ENCODE data around the gene GGA1. TPM values are rescaled to one million over a fixed set of nuclear protein-coding genes. Genes with fewer than 3 reads are reported as not detected.

GGA1 gene
- total and polyA plus RNA-seq, 3 experiments from 2014 or later, result 34.9 to 74.3 (median 69.1) TPM

DNA sequence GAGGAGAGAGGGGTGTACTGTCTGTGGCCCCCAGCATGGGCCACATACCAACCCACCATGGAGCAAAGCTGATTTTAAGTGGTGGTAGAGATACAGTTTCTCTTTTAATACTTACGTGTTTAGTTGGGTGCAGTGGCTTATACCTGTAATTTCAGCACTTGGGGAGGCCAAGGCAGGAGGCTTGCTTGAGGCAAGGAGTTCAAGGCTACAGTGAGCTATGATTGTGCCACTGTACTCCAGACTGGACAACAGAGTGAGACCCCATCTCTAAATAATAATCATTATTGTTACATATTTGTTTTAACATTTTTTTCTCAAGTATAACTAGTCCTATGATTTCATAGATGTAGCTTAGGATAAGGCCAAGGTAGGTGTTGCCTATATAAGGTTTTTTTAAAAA lies 8.8 kb downstream of the GGA1 start:
- H3K27ac ChIP-seq (ENCODE audit: low read depth, low read length), result no peak overlapping the region
- peaks cover 19% of the 10 kb centered on the region for H3K36me3 ChIP-seq (ENCODE audit: insufficient read depth, low read length)
- H3K27ac Mint-ChIP-seq, result peak overlapping the region in 2 of 8 donors; percentile 33 to 36
- H3K9me3 ChIP-seq (ENCODE audit: low read length), result no peaks in the 10 kb centered on the region
- peaks cover 0 to 3% (median 0%) of the 10 kb centered on the region in 3 donors for H3K4me1 Mint-ChIP-seq
- ChIA-PET POLR2A (interaction anchor here (1.7 kb wide), 1 partner anchor 9 kb away, joined by 4 read pairs; no protein-coding TSS in a partner anchor), CTCF (interaction anchor here (1.3 to 4.9 kb wide), 4 partner anchors 9 to 64 kb away, joined by 4 to 28 read pairs (median 11); partner anchors contain the start of gene GGA1)
- H3K9me3 Mint-ChIP-seq, result no peaks in the 10 kb centered on the region
- H3K4me1 ChIP-seq (ENCODE audit: insufficient read depth, low read length), result no peaks in the 10 kb centered on the region
- no peak overlapping the region for H3K4me3 ChIP-seq (ENCODE audit: low read length)
- no peaks in the 10 kb centered on the region for H3K27me3 Mint-ChIP-seq
- H3K4me3 Mint-ChIP-seq, result no peak overlapping the region
- H3K27me3 ChIP-seq (ENCODE audit: insufficient read depth, low read length, poor library complexity, severe bottlenecking), result no peaks in the 10 kb centered on the region
- no peak for DNase-seq
- H3K36me3 Mint-ChIP-seq, result peaks cover 0 to 66% (median 0%) of the 10 kb centered on the region in 3 donors

DNA sequence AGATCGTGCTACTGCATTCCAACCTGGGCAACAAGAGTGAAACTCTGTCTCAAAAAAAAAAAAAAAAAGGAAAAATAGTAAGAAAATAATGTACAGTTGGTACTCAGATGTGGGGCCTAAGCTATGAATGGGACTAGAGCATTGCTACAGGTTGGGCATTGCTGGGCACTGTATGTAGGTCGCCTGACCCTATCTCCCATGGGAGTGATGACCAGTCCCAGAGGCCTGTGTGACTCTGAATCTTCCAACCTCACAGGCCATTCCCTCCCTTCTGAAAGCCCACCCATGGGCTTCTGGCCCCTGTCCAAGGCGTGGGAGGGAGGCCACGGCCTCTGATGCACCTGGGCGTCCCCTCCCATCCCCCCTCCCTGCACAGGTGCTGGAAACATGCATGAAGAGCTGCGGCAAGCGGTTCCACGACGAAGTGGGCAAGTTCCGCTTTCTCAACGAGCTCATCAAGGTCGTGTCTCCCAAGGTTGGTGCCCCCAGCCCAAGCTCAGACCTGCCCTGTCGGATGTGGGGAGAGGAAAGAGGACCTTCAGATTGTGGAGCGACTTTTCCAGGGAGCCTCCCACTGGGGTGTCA lies 9.5 kb downstream of the GGA1 start:
- no peak overlapping the region for H3K27ac ChIP-seq (ENCODE audit: low read depth, low read length)
- H3K9me3 ChIP-seq (ENCODE audit: low read length), result no peaks in the 10 kb centered on the region
- Mint-ChIP-seq H3K9me3 (no peaks in the 10 kb centered on the region), H3K36me3 (peaks cover 0 to 68% (median 0%) of the 10 kb centered on the region in 3 donors), H3K4me3 (no peak overlapping the region), H3K27me3 (no peaks in the 10 kb centered on the region), H3K4me1 (peaks cover 0 to 3% (median 1%) of the 10 kb centered on the region in 3 donors), H3K27ac (no peak overlapping the region)
- ChIA-PET CTCF (interaction anchor here (1.3 to 4.9 kb wide), 4 partner anchors 9 to 63 kb away, joined by 4 to 28 read pairs (median 11); partner anchors contain the start of gene GGA1), POLR2A (no interaction called here)
- no peaks in the 10 kb centered on the region for H3K27me3 ChIP-seq (ENCODE audit: insufficient read depth, low read length, poor library complexity, severe bottlenecking)
- peaks cover 2% of the 10 kb centered on the region for H3K4me1 ChIP-seq (ENCODE audit: insufficient read depth, low read length)
- no peak for DNase-seq
- H3K36me3 ChIP-seq (ENCODE audit: insufficient read depth, low read length), result peaks cover 19% of the 10 kb centered on the region
- H3K4me3 ChIP-seq (ENCODE audit: low read length), result no peak overlapping the region

DNA sequence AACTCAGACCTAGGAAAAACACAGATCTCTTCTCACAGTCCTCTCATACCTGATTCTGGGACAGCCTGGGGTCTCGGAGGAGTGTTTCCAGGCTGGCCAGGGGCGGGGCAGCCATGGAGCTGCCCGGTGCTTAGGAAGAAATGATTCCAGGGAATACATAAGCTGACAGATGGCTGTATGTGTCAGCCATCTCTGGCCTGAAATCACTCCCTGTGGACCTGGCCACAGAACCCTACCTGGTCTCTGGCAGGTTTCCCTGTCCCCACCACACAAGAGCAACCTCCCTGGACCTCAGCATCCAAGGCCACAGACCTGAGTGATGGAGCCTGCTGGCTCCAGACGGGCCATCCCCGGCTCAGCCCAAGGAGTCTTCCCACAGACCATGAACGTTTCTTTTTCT lies 10.0 kb downstream of the GGA1 start:
- H3K27ac ChIP-seq (ENCODE audit: low read depth, low read length), result no peak overlapping the region
- H3K4me3 Mint-ChIP-seq, result no peak overlapping the region
- H3K9me3 Mint-ChIP-seq, result no peaks in the 10 kb centered on the region
- H3K4me1 Mint-ChIP-seq, result peaks cover 2 to 5% (median 3%) of the 10 kb centered on the region in 3 donors
- no peaks in the 10 kb centered on the region for H3K27me3 ChIP-seq (ENCODE audit: insufficient read depth, low read length, poor library complexity, severe bottlenecking)
- H3K4me1 ChIP-seq (ENCODE audit: insufficient read depth, low read length), result peaks cover 6% of the 10 kb centered on the region
- H3K36me3 Mint-ChIP-seq, result peaks cover 0 to 66% (median 2%) of the 10 kb centered on the region in 3 donors
- POLR2A ChIA-PET, result no interaction called here
- H3K36me3 ChIP-seq (ENCODE audit: insufficient read depth, low read length), result peaks cover 19% of the 10 kb centered on the region
- CTCF ChIA-PET, result interaction anchor here (2.0 to 4.9 kb wide), 3 partner anchors 11 to 63 kb away, joined by 7 to 28 read pairs (median 15); partner anchors contain the start of gene GGA1
- H3K27ac Mint-ChIP-seq, result no peak overlapping the region
- H3K27me3 Mint-ChIP-seq, result no peaks in the 10 kb centered on the region
- no peak overlapping the region for H3K4me3 ChIP-seq (ENCODE audit: low read length)
- H3K9me3 ChIP-seq (ENCODE audit: low read length), result no peaks in the 10 kb centered on the region
- no peak for DNase-seq

DNA sequence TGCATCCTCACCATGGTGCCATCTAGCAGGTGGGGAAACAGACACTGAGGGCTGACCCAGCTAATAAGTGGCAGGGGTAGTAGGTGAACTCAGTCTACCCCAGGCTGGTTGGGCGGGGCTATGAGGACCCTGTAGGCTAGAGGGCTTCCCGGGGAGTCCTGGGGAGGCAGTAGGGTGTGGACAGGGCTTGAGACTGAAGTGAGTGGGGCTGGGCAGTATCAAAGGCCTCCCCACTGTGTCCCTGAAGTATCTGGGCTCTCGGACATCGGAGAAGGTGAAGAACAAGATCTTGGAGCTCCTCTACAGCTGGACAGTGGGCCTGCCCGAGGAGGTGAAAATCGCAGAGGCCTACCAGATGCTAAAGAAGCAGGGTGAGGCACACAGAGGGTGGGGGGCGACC lies 11.4 kb downstream of the GGA1 start:
- DNase-seq, result no peak
- POLR2A ChIA-PET, result interaction anchor here (0.7 to 1.0 kb wide), 3 partner anchors 10 to 12 kb away, joined by 3 read pairs; partner anchors contain the start of gene GGA1
- CTCF ChIA-PET, result interaction anchor here (0.9 to 4.9 kb wide), 4 partner anchors 11 to 23 kb away, joined by 4 to 28 read pairs (median 6); no protein-coding TSS in a partner anchor
- Histone ChIP-seq H3K4me1 (ENCODE audit: insufficient read depth, low read length) (peaks cover 18% of the 10 kb centered on the region), H3K4me3 (ENCODE audit: low read length) (no peak overlapping the region), H3K9me3 (ENCODE audit: low read length) (no peaks in the 10 kb centered on the region), H3K27ac (ENCODE audit: low read depth, low read length) (no peak overlapping the region), H3K27me3 (ENCODE audit: insufficient read depth, low read length, poor library complexity, severe bottlenecking) (no peaks in the 10 kb centered on the region), H3K36me3 (ENCODE audit: insufficient read depth, low read length) (peaks cover 19% of the 10 kb centered on the region)
- Mint-ChIP-seq H3K9me3 (no peaks in the 10 kb centered on the region), H3K4me1 (peaks cover 11 to 18% (median 11%) of the 10 kb centered on the region in 3 donors), H3K27me3 (no peaks in the 10 kb centered on the region), H3K27ac (no peak overlapping the region), H3K4me3 (no peak overlapping the region), H3K36me3 (peaks cover 0 to 54% (median 2%) of the 10 kb centered on the region in 3 donors)

DNA sequence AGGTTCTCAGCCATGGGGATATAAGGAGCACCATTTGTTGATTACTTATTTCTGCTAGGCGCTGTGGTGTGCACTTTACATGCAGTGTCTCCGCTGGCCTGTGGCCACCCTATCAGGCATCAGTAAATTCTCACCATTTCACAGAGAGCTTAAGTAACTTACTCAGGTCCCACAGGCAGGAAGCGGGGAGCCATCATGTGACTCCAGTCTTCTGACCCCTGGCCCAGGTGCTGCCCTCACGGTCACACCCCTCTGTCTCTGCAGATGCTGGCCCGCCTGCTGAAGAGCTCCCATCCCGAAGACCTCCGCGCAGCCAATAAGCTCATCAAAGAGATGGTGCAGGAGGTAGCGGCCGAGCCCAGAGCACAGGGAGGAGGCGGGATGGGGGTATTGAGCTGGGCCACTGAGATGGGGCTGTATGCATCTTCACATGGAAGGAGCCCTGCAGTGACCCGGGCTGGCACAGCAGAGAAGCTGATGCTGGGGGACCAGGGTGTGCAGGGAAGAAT lies 12.8 kb downstream of the GGA1 start:
- Mint-ChIP-seq H3K27ac (peak overlapping the region in 1 of 8 donors; percentile 17), H3K4me1 (peaks cover 16 to 33% (median 19%) of the 10 kb centered on the region in 3 donors), H3K9me3 (no peaks in the 10 kb centered on the region), H3K27me3 (no peaks in the 10 kb centered on the region), H3K4me3 (no peak overlapping the region), H3K36me3 (peaks cover 0 to 53% (median 4%) of the 10 kb centered on the region in 3 donors)
- Histone ChIP-seq H3K4me1 (ENCODE audit: insufficient read depth, low read length) (peaks cover 33% of the 10 kb centered on the region), H3K4me3 (ENCODE audit: low read length) (no peak overlapping the region), H3K27ac (ENCODE audit: low read depth, low read length) (no peak overlapping the region), H3K36me3 (ENCODE audit: insufficient read depth, low read length) (peaks cover 19% of the 10 kb centered on the region), H3K27me3 (ENCODE audit: insufficient read depth, low read length, poor library complexity, severe bottlenecking) (no peaks in the 10 kb centered on the region), H3K9me3 (ENCODE audit: low read length) (no peaks in the 10 kb centered on the region)
- no peak for DNase-seq
- CTCF ChIA-PET, result interaction anchor here (1.4 to 4.9 kb wide), 4 partner anchors 15 to 61 kb away, joined by 5 to 32 read pairs (median 17); no protein-coding TSS in a partner anchor
- POLR2A ChIA-PET, result interaction anchor here (1.1 kb wide), 1 partner anchor 12 kb away, joined by 5 read pairs; no protein-coding TSS in a partner anchor

DNA sequence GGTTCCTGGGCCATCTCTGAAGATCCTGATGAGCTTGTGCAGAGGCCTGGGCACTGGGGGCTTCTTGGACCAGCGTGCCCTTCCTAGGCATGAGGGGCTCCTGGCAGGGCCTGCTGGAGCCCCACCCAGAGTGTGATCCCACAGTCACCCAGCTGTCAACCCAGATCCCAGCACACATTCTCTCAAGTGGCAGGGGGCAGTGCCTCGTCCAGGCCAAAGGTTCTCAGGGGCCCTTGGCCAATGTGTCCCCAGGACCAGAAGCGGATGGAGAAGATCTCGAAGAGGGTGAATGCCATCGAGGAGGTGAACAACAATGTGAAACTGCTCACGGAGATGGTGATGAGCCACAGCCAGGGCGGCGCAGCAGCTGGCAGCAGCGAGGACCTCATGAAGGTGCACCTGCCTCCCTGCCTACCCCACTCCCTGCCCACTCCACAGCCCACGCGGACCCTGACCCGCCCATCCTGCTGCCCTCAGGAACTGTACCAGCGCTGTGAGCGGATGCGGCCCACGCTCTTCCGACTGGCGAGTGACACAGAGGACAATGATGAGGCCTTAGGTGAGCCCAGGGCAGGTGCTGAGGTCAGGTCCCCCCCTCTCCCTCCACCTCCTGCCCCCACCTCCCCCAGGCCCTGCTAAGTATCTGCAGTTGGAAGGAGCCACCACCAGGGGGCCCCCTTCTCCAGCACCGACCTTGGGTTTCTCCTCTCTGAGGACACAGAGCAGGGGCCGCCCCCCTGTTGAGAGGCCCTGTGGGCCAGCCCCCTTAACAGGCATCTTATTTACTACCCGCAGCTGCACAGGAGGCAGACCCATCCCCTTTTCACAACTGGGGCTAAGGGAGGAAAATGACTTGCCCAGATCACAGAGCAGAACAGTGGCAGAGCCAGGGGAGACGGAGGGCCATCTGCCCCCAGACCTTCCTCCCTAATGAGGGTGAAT lies 14.7 kb downstream of the GGA1 start:
- H3K36me3 ChIP-seq (ENCODE audit: insufficient read depth, low read length), result peaks cover 10% of the 10 kb centered on the region
- Mint-ChIP-seq H3K4me1 (peaks cover 33 to 52% (median 37%) of the 10 kb centered on the region in 3 donors), H3K27ac (peak overlapping the region; percentile 90 to 98 (median 96))

DNA sequence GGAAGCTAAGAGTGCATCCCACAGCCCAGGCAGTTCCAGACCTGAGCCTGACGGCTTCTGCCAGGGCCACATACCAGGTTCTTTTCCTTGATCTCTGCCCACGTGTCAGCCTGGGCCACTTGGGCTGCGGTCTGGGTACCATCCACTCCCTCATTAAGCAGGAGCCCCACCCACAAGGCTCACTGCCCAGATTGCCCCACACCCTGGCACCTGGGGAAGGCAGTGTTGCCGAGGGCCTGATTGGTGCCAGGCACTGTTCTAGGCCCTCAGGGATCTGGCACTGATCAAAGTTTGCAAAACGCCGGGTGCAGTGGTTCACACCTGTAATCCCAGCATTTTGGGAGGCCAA lies 15.4 kb downstream of the GGA1 start:
- H3K27me3 ChIP-seq (ENCODE audit: insufficient read depth, low read length, poor library complexity, severe bottlenecking), result no peaks in the 10 kb centered on the region
- peaks cover 58% of the 10 kb centered on the region for H3K4me1 ChIP-seq (ENCODE audit: insufficient read depth, low read length)
- ChIA-PET POLR2A (no interaction called here), CTCF (interaction anchor here (0.7 to 3.6 kb wide), 9 partner anchors 10 to 62 kb away, joined by 3 to 32 read pairs (median 5); partner anchors contain the start of genes NOL12, PDXP and SH3BP1)
- peaks cover 6% of the 10 kb centered on the region for H3K36me3 ChIP-seq (ENCODE audit: insufficient read depth, low read length)
- no peaks in the 10 kb centered on the region for H3K9me3 Mint-ChIP-seq
- DNase-seq, result no peak
- no peak overlapping the region for H3K27ac ChIP-seq (ENCODE audit: low read depth, low read length)
- no peak overlapping the region for H3K4me3 Mint-ChIP-seq
- H3K36me3 Mint-ChIP-seq, result peaks cover 0 to 37% (median 4%) of the 10 kb centered on the region in 3 donors
- no peaks in the 10 kb centered on the region for H3K9me3 ChIP-seq (ENCODE audit: low read length)
- no peaks in the 10 kb centered on the region for H3K27me3 Mint-ChIP-seq
- H3K27ac Mint-ChIP-seq, result peak overlapping the region in 6 of 8 donors; percentile 92 to 98 (median 97)
- H3K4me1 Mint-ChIP-seq, result peaks cover 39 to 58% (median 40%) of the 10 kb centered on the region in 3 donors
- H3K4me3 ChIP-seq (ENCODE audit: low read length), result no peak overlapping the region

More for the DNA sequence above, 14.7 kb downstream of the GGA1 start:
- no peaks in the 10 kb centered on the region for H3K9me3 ChIP-seq (ENCODE audit: low read length)
- Mint-ChIP-seq H3K36me3 (peaks cover 0 to 41% (median 4%) of the 10 kb centered on the region in 3 donors), H3K9me3 (no peaks in the 10 kb centered on the region), H3K27me3 (no peaks in the 10 kb centered on the region), H3K4me3 (peak overlapping the region in 6 of 7 donors; percentile 35 to 87 (median 63))
- ChIA-PET CTCF (interaction anchor here (0.7 to 3.6 kb wide), 11 partner anchors 10 to 63 kb away, joined by 3 to 32 read pairs (median 5); partner anchors contain the start of genes NOL12, PDXP and SH3BP1), POLR2A (interaction anchor here (0.6 kb wide), 1 partner anchor 15 kb away, joined by 3 read pairs; no protein-coding TSS in a partner anchor)
- H3K4me1 ChIP-seq (ENCODE audit: insufficient read depth, low read length), result peaks cover 52% of the 10 kb centered on the region
- H3K4me3 ChIP-seq (ENCODE audit: low read length), result no peak overlapping the region
- no peak overlapping the region for H3K27ac ChIP-seq (ENCODE audit: low read depth, low read length)
- DNase-seq, result peak; percentile 69 to 85 (median 70)
- H3K27me3 ChIP-seq (ENCODE audit: insufficient read depth, low read length, poor library complexity, severe bottlenecking), result no peaks in the 10 kb centered on the region
